K562 (cell line): ENCODE data around the gene PGRMC2. TPM values are rescaled to one million over a fixed set of nuclear protein-coding genes. Genes with fewer than 3 reads are reported as not detected.
A peak's percentile ranks its signal among the peaks of the same experiment; 100 is the strongest.

ENCODE experiments used
- CC2D1A ChIP-seq: fragments of 450-650 bp; IDR thresholded peaks from 2 replicates; pipeline ENCODE4 v1.6.1; 2017; ENCODE audit warnings: mild to moderate bottlenecking
- DMBX1 ChIP-seq: fragments of 250-450 bp; sonication (Bioruptor Pico); IDR thresholded peaks from 2 replicates; pipeline ENCODE4 v1.8.0; 2022; ENCODE audit warnings: inconsistent platforms, mild to moderate bottlenecking, moderate library complexity, borderline replicate concordance
- KDM5B ChIP-seq: fragments of 200-600 bp; sonication (generic); IDR thresholded peaks from 2 replicates; pipeline ENCODE4 v1.6.1; 2012; ENCODE audit warnings: low read depth, mild to moderate bottlenecking, moderate library complexity, low read length, control low read depth, inconsistent platforms; ENCODE audit not compliant: insufficient replicate concordance
- ZNF184 ChIP-seq: sonication (generic); formaldehyde crosslinking; IDR thresholded peaks from 2 replicates; pipeline ENCODE4 v1.5.0; 2020; ENCODE audit warnings: missing genetic modification reagents
- ZNF197 ChIP-seq: fragments of 200-800 bp; sonication (Bioruptor generic); IDR thresholded peaks from 2 replicates; pipeline ENCODE4 v1.6.1; 2016; ENCODE audit warnings: low read depth, missing genetic modification characterization, missing compliant biosample characterization
- ZNF766 ChIP-seq: fragments of 200-800 bp; sonication (Bioruptor generic); conservative IDR thresholded peaks from 2 replicates; pipeline ENCODE4 v1.6.1; 2016; ENCODE audit warnings: missing genetic modification characterization, missing compliant biosample characterization
- polyA plus RNA-seq, 8 experiments: library from polyadenylated mRNA; depleted of rRNA in 4 of 8; stranded (reverse) in 5 of 8; unstranded in 3 of 8; fragments of >200 nt; fragmentation: Nextera tagmentation in 2 of 8; fragmentation: Illumina TruSeq in 1 of 8; extraction: Ambion mirVana in 2 of 8; extraction: Trizol in 1 of 8; gene quantifications; 2 replicates each; pipeline versions ENCODE4 v1.2.1 to v1.2.3, GENCODE V29; 2011 to 2014; ENCODE audit warnings: inconsistent platforms in 1 of 8, missing spikeins in 1 of 8
- total RNA-seq, 7 experiments: library from RNA; depleted of rRNA in 6 of 7; stranded (reverse); fragments of >200 nt in 6 of 7; fragmentation: Illumina TruSeq in 2 of 7; extraction: Trizol in 2 of 7; gene quantifications; 2 replicates each; pipeline versions ENCODE4 v1.2.1 to v1.2.3, GENCODE V29; 2011 to 2021; ENCODE audit warnings: low replicate concordance in 1 of 7
- TF ChIP-seq, protein P1 (sequence below), 2 experiments: fragments of 450-650 bp in 1 of 2; sonication (generic) in 1 of 2; formaldehyde crosslinking in 1 of 2; IDR thresholded peaks; 2 replicates each; pipeline versions ENCODE4 v1.7.1 to v1.9.0; 2016 to 2022; ENCODE audit warnings: inconsistent platforms in 1 of 2, mild to moderate bottlenecking in 1 of 2, missing genetic modification reagents in 1 of 2
- TF ChIP-seq, protein P2 (sequence below): sonication (generic); formaldehyde crosslinking; IDR thresholded peaks from 2 replicates; pipeline ENCODE4 v1.8.0; 2022; ENCODE audit warnings: mild to moderate bottlenecking, missing genetic modification reagents
- TF ChIP-seq, protein P3 (sequence below): fragments of 450-650 bp; IDR thresholded peaks from 2 replicates; pipeline ENCODE4 v1.7.1; 2018; ENCODE audit warnings: mild to moderate bottlenecking, low read depth; ENCODE audit not compliant: partially characterized antibody
- TF ChIP-seq, protein P4 (sequence below), 2 experiments: fragments of 200-800 bp in 1 of 2; sonication (Bioruptor generic) in 1 of 2; sonication (generic) in 1 of 2; formaldehyde crosslinking in 1 of 2; IDR thresholded peaks in 1 of 2; conservative IDR thresholded peaks in 1 of 2; 2 replicates each; pipeline versions ENCODE4 v1.5.0 to v1.6.1; 2016 to 2020; ENCODE audit warnings: missing compliant biosample characterization in 1 of 2, missing genetic modification characterization in 1 of 2, missing genetic modification reagents in 1 of 2

PGRMC2 gene
- total and polyA plus RNA-seq, 9 of the 15 experiments (the other 6 are each of a cell fraction or from before 2014, with no cell fraction given): 12.4 to 81.3 (median 22.7) TPM

DNA sequence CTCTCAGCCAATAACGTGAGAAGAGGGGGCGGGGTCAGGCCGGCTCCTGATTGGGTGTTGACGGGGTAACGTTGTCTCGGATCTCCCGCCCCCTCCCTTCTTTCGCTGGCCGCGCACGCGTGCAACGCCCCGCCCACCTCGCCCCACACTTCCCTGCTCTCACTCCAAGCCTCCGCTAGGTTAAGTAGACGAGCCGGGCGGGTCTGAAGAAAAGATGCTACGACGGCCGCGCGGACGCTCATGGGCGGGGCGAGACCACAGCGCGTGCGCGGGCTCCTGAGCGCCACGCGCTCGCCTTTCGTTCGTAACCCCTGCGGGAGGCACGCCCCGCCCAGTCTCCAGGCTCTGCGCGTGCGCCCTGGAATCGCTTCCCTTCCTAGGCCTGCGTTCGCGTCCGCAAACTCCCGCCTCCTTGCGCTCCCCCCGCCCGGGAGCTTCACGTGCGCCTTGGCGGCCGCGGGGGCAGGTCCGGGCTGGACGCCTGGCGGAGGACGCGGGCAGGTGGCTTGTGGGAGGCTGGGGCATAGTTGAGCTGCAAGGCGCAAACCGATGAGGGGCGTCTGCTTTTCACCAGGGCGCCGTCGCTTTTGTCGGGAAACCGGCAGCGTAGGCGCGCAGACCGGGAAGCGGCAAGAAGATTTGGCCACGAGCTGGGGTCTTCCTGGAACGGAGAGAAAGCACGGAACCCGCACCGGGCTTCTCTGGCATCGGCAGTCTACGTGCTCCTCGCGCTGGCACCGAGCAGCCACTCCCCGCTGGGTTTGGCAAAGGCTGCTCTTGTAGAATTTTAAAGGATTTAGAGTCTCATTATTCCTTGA is 467 bp upstream of the PGRMC2 start (continued):
- TF ChIP-seq, protein P1, sequence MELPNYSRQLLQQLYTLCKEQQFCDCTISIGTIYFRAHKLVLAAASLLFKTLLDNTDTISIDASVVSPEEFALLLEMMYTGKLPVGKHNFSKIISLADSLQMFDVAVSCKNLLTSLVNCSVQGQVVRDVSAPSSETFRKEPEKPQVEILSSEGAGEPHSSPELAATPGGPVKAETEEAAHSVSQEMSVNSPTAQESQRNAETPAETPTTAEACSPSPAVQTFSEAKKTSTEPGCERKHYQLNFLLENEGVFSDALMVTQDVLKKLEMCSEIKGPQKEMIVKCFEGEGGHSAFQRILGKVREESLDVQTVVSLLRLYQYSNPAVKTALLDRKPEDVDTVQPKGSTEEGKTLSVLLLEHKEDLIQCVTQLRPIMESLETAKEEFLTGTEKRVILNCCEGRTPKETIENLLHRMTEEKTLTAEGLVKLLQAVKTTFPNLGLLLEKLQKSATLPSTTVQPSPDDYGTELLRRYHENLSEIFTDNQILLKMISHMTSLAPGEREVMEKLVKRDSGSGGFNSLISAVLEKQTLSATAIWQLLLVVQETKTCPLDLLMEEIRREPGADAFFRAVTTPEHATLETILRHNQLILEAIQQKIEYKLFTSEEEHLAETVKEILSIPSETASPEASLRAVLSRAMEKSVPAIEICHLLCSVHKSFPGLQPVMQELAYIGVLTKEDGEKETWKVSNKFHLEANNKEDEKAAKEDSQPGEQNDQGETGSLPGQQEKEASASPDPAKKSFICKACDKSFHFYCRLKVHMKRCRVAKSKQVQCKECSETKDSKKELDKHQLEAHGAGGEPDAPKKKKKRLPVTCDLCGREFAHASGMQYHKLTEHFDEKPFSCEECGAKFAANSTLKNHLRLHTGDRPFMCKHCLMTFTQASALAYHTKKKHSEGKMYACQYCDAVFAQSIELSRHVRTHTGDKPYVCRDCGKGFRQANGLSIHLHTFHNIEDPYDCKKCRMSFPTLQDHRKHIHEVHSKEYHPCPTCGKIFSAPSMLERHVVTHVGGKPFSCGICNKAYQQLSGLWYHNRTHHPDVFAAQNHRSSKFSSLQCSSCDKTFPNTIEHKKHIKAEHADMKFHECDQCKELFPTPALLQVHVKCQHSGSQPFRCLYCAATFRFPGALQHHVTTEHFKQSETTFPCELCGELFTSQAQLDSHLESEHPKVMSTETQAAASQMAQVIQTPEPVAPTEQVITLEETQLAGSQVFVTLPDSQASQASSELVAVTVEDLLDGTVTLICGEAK (IDR thresholded peaks at IDR 0.05): peak; percentile 55; the same call in 1 of the 2 replicates
- TF ChIP-seq, protein P1 (CRISPR knock-in tag; IDR thresholded peaks at IDR 0.05): no peak
- TF ChIP-seq ZNF197 (CRISPR knock-in tag) (no peak), ZNF766 (CRISPR knock-in tag) (no peak), CC2D1A (no peak), ZNF184 (no peak), KDM5B (peak; percentile 65), DMBX1 (CRISPR knock-in tag) (peak; percentile 41; the same call in 1 of the 2 replicates)
- TF ChIP-seq, protein P2, sequence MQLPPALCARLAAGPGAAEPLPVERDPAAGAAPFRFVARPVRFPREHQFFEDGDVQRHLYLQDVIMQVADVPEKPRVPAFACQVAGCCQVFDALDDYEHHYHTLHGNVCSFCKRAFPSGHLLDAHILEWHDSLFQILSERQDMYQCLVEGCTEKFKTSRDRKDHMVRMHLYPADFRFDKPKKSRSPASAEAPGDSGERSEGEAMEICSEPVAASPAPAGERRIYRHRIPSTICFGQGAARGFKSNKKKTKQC (CRISPR knock-in tag): peak; percentile 60; the same call in 1 of the 2 replicates
- TF ChIP-seq, protein P3, sequence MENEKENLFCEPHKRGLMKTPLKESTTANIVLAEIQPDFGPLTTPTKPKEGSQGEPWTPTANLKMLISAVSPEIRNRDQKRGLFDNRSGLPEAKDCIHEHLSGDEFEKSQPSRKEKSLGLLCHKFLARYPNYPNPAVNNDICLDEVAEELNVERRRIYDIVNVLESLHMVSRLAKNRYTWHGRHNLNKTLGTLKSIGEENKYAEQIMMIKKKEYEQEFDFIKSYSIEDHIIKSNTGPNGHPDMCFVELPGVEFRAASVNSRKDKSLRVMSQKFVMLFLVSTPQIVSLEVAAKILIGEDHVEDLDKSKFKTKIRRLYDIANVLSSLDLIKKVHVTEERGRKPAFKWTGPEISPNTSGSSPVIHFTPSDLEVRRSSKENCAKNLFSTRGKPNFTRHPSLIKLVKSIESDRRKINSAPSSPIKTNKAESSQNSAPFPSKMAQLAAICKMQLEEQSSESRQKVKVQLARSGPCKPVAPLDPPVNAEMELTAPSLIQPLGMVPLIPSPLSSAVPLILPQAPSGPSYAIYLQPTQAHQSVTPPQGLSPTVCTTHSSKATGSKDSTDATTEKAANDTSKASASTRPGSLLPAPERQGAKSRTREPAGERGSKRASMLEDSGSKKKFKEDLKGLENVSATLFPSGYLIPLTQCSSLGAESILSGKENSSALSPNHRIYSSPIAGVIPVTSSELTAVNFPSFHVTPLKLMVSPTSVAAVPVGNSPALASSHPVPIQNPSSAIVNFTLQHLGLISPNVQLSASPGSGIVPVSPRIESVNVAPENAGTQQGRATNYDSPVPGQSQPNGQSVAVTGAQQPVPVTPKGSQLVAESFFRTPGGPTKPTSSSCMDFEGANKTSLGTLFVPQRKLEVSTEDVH: peak; percentile 73
- TF ChIP-seq, protein P4, sequence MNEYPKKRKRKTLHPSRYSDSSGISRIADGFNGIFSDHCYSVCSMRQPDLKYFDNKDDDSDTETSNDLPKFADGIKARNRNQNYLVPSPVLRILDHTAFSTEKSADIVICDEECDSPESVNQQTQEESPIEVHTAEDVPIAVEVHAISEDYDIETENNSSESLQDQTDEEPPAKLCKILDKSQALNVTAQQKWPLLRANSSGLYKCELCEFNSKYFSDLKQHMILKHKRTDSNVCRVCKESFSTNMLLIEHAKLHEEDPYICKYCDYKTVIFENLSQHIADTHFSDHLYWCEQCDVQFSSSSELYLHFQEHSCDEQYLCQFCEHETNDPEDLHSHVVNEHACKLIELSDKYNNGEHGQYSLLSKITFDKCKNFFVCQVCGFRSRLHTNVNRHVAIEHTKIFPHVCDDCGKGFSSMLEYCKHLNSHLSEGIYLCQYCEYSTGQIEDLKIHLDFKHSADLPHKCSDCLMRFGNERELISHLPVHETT (CRISPR knock-in tag; conservative IDR thresholded peaks at IDR 0.05 in 1 of 2, IDR thresholded peaks at IDR 0.05 in 1 of 2): peak in 1 of 2 experiments; percentile 89; a peak in 2 of 4 replicates
